NCI-H510A treated with DMSO at 0.1 percent for 48 hours (cell line): ENCODE results near the gene ZFPM1.
"Not testable (repeated sequence)": the region's sequence is repeated elsewhere in the genome, so short reads cannot be mapped to it uniquely, and the experiment has no call there.

Experiments used
- DNase-seq: peaks from one replicate; lab custom pipeline; 2025; lab: John Stamatoyannopoulos, UW

Gene ZFPM1

DNA sequence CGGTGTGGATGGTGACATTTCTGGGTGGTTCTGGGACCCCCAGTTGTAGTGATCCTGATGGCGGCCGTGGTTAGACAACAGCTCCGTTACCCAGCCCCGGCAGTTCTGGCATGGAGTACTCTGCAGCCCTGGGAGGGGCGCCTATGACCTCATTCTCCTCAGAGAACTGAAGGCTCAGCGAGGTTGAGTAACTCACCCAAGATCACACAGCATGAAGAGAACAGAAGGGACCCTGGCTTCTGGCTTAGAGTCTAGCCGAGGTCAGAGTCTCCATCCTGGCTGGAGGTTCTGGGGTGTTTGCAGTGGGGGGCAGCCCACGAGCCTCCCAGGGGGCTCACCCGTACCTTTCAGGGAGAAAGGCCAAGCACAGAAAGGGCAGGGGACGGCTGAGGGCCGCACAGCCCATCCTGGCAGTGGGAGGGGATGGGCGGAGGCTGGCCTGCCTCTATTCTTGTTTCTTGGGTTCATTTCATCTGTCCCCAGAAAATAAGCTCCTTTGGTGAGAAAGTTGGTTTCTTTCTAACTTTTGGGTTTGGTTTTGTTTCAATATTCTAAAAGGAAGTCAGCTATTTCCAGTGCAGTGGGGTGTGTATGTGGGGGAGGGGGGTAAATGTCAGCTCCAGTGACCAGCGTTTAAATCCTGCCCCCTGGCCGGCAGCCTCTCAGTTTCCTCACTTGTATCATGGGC lies 13.2 kb downstream of the ZFPM1 start:
- no peak for DNase-seq

DNA sequence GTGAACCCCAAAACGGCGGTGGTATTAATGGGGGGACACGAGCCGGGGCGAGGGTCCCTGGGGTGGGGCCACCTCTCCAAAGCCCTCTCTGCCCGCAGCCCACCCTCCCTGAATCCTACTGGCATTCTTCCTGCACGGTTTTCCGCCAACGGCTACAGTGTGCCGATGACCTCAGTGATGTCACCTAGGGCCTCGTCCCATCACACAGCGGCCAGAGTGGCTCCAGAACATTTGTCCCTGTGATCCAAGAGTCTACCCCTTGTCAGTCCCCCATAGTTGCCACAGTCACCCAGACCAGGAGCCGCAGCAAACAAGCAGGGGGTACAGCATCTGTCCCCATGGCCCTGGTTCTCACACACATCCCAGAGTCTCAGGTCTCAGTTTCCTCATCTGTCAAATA lies 13.9 kb downstream of the ZFPM1 start:
- no peak for DNase-seq

DNA sequence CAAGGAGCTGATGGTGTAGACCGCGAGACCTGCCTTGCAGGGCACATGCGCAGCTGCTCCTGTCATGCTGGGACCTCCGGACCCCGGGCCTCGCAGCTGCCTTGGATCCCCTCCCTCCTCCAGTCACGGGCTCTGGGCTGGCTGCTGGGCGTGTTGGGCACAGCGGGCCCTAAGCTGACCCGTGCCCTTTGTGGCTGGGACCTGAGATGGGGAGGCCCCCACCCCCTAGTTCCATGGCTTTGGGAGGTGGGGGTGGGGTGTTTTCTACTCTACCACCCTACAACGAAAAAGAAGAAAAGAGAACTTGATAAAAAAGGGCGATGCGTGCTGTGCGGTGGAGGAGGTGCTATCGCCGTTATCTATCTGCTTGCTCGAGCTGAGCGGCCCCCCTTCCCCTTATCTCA lies 14.5 kb downstream of the ZFPM1 start:
- no peak for DNase-seq

DNA sequence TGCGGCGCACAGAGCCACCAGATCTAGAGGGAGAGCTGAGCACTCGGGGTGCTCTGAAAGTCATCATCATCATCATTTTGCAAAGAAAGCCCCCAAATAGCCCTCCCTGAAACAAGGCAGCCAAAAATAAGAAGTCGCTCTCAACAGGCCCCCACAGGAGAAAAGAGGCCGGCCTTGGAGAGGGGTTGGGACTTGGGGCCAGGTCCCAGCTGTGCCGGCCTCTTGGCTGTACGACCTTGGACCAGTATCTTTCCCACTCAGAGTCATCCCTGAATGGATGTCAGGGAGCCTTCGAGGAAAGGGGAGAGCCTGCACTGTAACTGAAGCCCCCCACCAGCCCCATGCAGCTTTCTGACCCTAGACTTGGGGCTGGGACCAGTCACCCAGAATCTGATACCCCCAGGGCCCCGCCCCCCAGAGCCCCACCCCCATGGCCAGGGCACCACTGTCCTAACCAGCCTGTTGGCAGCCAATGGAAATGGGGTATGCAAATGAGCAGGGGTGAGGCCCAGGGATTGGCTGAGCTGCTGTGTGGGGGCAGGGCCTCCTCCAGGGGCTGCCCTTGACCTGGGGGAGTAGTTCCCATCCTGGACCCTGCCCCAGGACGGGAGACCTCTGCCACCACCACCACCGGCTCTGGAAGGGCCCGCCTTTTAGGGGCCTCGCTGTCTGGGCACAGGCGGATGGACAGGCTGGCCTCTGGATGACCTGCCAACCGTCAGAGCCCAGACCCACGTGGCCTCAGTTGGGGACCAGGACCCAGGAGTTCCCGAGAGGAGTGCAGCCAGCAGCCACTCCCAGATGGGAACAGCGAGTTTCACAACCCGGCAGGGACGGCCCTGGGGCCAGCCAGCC lies 15.4 kb downstream of the ZFPM1 start:
- DNase-seq: no peak

DNA sequence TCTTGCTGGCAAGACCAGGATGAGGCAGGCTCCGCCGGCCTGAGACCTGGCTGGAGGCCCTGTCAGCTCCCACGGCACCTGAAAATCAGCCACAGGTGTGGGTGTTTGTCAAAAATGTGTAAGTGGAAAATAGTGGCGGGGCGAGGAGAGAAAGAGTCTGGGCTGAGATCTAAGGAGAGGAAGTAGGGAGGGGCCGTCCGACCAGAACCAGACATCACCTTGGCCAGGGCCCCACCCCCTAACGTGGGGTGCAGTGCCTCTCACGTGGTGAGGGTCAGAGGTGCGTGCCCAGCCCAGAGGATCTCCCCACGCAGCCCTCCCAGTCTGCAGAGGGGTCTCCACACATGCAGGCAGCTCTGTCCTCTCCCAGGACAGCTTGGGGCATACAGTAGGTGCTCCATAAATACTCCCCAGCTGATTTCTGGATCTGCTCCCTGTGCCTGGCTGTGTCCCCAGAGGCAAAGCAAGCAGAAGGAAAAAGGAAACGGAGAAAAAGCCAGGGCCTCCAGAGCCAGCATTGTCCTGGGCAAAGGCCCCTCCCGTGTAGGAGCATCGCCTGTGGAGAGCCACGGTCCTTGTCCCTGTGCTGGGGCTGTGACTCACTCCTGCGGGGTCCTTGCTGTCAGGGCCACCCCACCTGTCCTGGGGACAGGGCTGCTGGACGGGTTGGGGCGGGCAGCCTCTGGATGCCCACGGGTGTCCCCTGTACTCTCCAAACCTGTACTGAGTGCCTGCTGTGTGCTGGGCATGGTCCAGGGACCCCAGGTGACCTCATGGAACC lies 16.7 kb downstream of the ZFPM1 start:
- no peak for DNase-seq

DNA sequence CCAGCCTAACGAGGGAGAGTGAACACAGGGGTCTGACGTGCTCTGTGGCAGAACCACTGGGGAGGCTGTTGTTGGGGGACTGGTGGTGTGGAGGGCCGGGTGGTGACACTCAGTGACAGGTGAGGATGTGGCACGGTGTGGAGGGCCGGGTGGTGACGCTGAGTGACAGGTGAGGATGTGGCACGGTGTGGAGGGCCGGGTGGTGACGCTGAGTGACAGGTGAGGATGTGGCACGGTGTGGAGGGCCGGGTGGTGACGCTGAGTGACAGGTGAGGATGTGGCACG lies 17.3 kb downstream of the ZFPM1 start:
- DNase-seq: not testable (repeated sequence)

DNA sequence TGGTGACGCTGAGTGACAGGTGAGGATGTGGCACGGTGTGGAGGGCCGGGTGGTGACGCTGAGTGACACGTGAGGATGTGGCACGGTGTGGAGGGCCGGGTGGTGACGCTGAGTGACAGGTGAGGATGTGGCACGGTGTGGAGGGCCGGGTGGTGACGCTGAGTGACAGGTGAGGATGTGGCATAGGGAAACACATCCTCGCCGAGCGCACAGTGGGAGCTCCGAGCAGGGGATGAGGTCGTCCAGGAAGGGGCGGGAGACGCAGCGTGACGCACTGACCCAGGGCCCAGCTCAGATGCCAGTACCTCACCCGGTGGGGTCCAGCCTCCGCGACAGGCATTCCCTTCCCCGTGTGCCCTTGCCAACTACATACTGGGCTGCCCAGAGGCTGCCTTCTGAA lies 17.6 kb downstream of the ZFPM1 start:
- DNase-seq: not testable (repeated sequence)

DNA sequence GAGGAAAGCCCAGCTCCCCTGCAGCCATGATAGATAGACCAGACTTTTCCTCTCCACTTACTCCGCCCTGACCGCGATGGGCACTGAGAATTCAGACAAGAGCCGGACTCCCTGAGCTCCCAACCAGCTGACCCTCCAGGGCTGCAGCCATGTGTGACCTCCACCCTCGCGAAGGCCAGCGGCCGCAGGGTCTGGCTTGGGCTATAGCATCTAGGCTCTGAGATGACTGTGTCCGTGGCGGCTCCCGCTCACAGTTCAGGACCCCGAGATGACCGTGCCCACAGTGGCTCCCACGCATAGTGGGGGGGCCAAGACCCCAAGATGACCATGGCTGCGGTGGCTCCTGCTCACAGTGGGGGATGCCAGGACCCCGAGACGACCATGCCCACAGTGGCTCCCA lies 18.0 kb downstream of the ZFPM1 start:
- no peak for DNase-seq

DNA sequence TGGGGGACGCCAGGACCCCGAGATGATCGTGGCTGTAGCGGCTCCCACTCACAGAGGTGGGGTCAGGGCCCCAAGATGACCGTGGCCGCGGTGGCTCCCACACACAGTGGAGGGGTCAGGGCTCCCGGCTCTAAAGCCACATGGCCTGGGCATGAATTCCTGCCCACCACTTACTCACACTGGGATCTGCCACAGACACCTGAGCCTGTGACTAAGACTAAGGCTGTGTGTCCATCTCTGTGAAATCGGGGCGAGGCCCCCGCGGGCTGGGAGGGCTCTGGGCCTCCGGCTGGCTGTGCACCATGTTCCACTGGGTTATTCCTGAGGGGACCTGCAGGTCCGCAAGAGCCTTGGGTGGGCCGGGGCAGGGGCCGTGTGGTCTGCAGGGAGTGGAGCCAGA lies 18.5 kb downstream of the ZFPM1 start:
- DNase-seq: no peak

DNA sequence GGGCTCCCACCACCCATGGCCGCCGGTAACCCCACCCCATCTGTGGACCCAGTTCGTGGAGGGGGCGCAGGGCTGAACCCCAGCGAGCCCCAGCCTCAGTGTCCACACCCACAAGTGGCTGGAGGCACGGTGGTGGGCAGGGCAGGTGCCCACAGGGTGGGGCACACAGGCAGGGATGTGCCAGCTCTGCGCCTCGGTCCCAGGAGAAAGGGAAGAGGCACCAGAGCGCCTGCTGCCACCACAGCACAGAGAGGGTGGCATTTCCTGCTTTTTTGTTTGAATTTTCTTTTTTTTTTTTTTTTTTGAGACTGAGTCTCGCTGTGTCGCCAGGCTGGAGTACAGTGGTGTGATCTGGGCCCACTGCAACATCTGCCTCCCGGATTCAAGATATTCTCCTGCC lies 19.0 kb downstream of the ZFPM1 start:
- no peak for DNase-seq

DNA sequence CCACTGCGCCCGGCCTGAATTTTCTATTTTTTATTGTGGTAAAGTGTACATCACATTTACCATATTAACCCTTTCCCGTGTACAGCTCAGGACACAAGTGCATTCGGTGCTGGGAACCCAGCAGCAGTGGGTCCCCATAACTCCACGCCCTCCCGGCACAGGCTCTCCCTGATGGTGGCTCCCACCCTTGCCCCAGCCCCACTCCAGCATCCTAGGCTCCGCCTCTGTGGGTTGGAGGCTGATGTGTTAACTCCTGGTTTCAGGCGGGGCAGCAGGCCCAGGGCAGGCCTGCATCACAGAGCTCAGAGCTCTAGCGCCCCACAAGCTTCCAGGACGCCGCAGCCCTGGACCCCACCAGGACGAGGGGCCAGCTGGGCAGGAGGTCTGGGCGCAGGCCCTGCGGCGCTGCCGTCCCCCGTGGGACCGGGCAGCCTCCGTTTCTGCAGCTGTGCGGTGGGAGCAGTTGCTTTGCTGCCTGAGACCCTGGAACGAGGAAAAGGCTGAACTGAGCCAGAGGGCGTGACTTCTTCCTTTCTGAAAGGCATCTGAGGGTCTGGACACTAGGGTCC lies 19.6 kb downstream of the ZFPM1 start:
- no peak for DNase-seq

DNA sequence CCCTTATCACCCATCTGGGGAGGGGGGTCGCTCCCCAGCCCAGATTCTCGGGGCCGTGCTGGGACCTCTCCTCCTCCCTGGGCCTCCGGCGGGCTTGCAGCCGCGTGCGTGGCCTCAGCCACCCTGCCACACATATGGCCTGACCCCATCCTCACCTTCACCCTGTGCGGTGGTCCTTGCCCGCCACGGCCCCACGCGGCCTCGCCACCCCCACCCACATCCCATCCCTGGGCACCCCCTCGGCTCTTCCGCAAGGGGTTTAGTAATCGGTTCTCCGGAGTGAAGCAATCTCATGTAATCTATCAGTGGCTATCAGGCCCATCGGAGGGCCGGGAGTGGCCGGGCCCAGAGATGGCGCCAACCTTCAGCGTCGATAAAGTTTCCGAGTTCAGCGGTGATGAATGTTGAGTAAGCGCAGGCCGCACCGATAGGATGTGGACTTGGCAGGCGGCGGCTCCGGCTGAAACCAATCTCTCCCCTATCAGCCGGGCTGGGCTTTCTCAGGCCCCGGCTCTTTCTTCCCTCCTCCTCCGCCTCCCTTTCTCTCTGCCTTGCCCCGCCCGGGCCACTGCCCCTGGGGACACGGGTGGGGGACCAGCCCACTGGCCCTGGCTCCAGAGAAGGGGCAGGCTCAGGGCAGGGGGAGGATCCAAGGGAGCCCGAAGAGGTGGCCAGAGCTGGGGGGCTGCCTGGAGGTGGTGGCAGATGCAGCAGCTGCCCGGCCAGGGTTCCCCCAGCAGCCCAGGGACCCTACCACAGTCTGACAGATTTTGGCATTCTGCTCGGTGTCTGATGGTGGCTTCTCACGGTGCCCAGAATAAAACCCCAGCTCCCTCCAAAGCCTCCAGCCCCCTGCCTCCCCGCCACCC lies 20.8 kb downstream of the ZFPM1 start:
- no peak for DNase-seq

DNA sequence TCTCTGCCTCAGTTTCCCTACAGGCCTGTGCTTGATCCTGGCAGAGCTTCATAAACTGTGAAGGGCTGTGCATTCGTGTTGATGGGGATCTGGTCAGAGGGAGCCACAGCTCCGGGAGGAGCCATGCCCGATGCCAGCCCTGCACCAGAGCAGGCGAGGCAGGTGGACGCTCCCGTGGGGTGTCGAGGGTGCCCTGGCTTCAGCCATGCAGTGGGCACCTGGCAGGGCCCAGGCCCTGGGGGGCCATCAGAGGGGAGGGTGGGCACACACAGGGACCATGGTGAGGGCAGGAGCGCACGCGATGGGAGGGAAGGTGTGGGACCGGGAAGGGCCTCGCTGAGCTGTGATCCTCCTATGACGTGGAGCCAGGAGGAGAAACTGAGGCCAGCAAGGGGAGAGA lies 22.0 kb downstream of the ZFPM1 start:
- no peak for DNase-seq

DNA sequence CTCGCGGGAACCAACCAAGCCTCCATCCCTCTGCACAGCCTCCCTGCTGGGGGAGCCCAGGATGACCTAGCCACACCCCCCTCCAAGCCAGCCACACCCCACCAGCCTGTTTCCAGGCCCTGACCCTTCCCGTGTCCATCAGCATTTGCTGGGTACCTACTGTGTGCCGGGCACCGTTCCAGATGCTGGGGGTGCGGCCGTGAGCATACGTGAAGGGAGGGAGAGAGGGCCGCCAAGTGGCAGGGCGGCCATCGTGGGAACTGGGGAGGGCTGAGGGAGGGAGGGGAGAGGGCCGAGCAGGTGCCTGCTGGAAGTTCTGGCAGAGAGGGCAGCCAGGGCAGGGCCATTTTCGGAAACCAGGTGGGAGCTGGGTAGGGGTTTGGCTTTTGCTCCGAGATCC lies 23.1 kb downstream of the ZFPM1 start:
- no peak for DNase-seq

DNA sequence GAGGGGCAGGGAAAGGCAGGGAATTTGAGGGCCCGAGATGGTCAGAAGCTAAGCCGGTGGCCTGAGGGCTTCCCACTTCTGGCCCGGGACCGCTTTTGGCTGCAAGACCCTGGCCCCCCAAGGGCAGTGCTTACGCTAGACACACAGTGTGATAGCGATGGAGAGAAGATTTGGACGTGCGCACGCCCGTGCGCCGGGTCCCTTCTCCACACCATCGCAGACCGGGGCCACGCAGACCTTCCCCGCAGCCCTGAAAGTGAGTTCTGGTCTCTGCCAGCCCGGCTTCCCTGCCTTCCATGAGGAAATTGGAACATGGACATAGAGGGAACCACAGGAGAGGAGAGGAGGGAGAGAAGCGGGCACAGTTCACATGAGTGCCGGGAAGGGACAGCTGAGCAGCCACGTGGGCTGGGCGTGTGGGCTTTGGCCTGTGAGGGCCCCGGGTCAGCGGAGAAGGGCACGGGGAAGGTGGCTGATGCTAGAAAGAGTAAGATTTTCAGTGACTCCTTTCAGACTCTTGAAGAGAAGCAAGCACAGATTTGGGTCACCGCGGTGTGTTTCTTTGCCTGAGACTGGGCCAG lies 23.8 kb downstream of the ZFPM1 start:
- DNase-seq: no peak

DNA sequence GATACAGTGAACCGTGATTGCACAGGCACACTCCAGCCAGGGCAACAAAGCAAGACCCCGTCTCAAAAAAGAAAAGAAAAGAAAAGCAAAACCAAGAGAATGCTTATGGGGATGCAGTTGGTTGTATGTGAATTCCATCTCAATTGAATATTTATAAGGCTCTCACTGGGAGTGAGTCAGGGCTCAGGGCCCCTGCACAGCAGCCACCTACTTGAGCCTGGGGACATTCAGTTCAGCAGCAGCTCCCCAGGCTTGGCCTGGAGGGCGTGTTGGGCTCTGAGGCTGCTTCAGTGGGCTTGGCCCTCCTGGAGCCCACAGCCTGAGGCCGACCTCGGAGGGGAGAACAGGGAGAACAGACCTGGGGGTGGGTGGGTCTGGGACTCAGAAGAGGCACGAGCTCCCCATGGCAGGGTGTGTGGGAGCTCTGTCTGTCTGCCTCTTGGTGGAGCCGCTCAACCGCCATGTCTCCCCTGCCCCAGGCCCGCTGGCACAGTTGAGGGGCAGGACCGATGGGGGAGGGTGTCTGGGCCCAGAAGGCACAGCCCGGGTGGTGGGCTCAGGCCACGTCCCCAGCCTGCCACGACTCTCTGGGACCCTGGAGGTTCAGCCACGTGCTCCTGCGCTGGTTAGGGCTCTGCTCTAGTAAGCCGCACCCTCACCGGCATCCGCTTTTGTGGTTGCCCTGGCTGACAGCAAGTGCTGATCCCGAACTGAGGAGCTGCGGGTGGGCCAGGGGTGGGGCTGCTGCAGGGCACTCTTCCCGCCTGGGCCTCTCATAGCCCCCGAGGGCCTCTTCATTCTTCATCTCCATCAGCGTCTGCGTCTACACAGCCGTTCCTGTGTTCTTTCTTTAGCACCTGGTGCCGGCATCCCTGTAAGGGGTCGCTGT lies 24.8 kb downstream of the ZFPM1 start:
- no peak for DNase-seq

DNA sequence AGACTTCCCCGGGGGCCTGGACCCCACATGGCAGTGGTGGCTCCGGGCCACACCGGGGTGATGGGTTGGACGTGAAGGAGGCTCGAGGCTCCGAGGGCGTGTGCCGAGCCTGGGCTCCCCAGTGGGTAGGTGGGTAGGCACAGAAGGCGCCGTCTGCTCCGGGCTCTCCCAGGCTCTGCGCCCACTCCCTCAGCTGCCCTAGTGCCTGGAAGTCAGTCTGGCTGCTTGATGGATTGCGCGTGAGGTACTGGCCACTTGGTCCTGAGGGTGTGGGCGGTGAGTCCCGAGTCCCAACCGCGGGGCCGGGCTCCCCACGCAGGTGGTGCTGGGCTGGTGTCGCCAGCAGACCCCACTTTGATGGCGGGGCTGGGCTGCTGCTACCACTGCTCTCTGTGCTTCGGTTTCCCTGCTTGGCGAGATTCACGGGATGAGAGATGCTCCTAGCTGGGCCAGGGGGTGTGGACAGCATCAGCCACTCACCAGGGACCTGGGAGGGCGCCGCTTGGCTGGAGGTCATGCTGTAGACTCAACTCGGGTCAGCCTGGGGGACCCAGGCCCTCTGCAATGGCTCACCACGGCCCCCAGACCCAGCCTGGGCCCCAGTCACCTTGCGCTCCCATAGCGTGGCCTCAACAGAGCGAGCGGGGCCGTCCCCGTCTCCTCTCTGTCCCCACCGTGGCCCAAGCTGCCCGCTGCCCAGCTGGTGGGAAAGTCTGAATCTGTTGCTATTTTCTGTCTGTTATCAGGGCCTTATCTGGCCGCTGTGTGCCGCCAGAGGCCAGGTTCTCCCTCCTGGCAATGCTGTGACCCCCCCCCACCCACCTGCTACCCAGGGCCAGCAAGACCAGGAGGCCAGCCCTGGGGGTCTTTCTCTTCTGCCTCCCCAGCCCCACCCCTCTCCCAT lies 26.1 kb downstream of the ZFPM1 start:
- DNase-seq: no peak

DNA sequence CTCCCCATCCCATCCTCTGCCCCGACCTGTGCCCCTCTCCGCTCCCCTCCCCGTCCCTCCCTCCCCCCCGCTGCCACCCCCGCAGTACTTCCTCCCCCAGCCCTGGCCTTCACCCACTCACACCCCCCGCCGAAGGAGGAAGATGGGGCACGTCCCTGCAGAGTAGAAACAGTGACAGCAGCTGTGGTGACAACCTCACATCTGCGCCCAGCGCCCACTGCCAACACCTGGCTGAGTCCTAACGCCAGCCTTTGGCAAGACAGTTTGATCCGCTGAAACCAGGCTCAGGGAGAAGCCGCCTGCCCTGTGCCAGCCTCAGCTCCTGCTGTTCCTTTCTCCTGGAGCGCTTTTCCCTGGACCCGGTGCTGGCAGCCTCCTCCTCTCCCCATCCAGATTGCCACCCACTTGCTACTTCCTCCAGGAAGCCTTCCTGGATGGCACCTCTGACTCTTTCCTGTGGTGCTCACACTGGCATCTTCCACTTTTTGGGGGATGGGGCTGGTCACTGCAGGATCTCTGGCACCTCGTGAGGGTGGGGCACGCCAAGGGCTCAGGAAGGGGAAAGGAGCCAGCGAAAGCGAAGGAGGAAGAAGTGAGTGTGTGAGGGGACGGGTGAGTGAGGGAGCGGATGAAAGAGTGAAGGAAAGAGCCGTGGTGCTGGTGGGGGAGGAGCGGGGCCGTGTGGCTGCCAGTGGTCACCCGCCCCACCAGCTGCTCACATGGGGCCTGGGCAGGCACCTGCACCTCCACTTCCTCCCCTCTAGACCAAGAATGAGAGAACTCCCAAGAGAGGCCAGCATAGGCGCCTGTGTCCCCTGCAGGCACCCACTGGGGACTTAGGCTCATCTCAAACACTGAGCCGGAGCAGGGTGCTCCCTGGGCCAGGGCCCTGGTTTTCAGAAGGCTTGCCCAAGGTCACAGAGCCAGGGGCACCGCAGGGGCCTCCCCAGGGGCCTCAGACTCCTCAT lies 27.0 kb downstream of the ZFPM1 start:
- DNase-seq: no peak
